Upper lobe of left lung (tissue), 4 donors: ENCODE measurements around the gene FTO.

Experiments used
- EP300 ChIP-seq, 4 donors: sonication (generic); formaldehyde crosslinking; IDR thresholded peaks; one replicate each; pipeline ENCODE4 v1.5.1; 2017; ENCODE audit warnings: antibody characterized with exemption in 4 of 4, control low read depth in 2 of 4
- POLR2AphosphoS5 ChIP-seq, 2 donors: sonication (generic); formaldehyde crosslinking; IDR thresholded peaks; one replicate each; pipeline ENCODE4 v1.5.1; 2017; ENCODE audit warnings: antibody characterized with exemption in 2 of 2
- TF ChIP-seq, protein P1 (sequence below), 6 experiments: fragments of 450-650 bp in 4 of 6; fragments of 200-600 bp in 2 of 6; sonication (generic) in 2 of 6; IDR thresholded peaks; one replicate each; pipeline ENCODE4 v1.5.1; 2016 to 2019; ENCODE audit warnings: antibody characterized with exemption in 6 of 6

DNA sequence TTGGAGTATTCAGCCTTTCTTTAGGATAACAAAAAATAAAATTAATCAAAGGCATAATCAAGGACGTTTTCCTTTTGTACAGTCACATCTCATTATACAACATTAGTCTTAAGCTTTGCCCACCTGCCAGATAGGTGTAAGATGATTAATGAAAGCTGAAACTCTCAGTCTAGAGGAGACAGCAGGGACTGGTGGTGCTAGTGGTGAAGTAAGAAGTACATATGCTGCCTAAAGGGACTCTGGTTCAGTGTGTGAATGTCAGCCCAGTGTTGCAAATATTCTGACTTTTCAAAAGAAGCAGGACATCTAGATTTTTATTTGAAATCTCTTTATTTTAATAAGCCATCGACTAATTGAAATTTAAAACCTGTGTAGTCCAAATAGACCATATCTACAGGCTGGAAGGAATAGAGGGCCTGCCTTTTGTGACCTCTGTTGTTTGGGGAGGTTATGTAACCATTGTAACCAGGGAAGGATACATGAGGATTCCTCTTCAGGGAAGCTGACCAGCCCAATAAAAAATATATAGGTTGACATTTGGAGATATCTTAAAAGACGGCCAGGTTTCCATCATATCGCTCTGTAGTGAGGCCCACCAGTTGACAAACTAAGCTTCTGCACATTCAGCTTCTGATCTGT is 54.1 kb downstream of the FTO start:
- TF ChIP-seq, protein P1, sequence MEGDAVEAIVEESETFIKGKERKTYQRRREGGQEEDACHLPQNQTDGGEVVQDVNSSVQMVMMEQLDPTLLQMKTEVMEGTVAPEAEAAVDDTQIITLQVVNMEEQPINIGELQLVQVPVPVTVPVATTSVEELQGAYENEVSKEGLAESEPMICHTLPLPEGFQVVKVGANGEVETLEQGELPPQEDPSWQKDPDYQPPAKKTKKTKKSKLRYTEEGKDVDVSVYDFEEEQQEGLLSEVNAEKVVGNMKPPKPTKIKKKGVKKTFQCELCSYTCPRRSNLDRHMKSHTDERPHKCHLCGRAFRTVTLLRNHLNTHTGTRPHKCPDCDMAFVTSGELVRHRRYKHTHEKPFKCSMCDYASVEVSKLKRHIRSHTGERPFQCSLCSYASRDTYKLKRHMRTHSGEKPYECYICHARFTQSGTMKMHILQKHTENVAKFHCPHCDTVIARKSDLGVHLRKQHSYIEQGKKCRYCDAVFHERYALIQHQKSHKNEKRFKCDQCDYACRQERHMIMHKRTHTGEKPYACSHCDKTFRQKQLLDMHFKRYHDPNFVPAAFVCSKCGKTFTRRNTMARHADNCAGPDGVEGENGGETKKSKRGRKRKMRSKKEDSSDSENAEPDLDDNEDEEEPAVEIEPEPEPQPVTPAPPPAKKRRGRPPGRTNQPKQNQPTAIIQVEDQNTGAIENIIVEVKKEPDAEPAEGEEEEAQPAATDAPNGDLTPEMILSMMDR (IDR thresholded peaks at IDR 0.05): no peak
- TF ChIP-seq EP300 (IDR thresholded peaks at IDR 0.05) (no peak), POLR2AphosphoS5 (IDR thresholded peaks at IDR 0.05) (no peak)
